Subcutaneous adipose tissue (tissue), 4 donors: ENCODE data around the gene NRARP. TPM values are rescaled to one million over a fixed set of nuclear protein-coding genes. Genes with fewer than 3 reads are reported as not detected.

Source experiments
- CTCF ChIP-seq: fragments of 450-650 bp; IDR thresholded peaks from one replicate; pipeline ENCODE4 v1.5.1; 2016; ENCODE audit warnings: low read depth, mild to moderate bottlenecking, control low read depth, antibody characterized with exemption, moderate library complexity
- total RNA-seq, 4 donors: library from RNA; depleted of rRNA; stranded (reverse); fragments of >200 nt; gene quantifications; one replicate each; pipeline ENCODE4 v1.1.0, GENCODE V29; 2016

NRARP gene
- total RNA-seq, 4 donors from 2014 or later, result 0.51 to 11.5 (median 2.9) TPM

- no peak for TF ChIP-seq CTCF
Observed at GRCh38 chr9:137271696-137272076, 30.4 kb downstream of the NRARP start.

GRCh38 chr9:137270929-137271695 lies 31.0 kb downstream of the NRARP start:
- TF ChIP-seq CTCF, result no peak

- no peak for TF ChIP-seq CTCF
Observed at GRCh38 chr9:137269231-137269772, 32.8 kb downstream of the NRARP start.

- TF ChIP-seq CTCF, result no peak
Observed at GRCh38 chr9:137268538-137269201, 33.4 kb downstream of the NRARP start.

GRCh38 chr9:137267933-137268355 lies 34.1 kb downstream of the NRARP start:
- no peak for TF ChIP-seq CTCF

- no peak for TF ChIP-seq CTCF
Observed at GRCh38 chr9:137266585-137267453, 35.3 kb downstream of the NRARP start.
